ENCODE results near the gene ART1.
"Not testable (repeated sequence)": the region's sequence is repeated elsewhere in the genome, so short reads cannot be mapped to it uniquely, and the experiment has no call there.

Gene ART1

GRCh38 chr11:3644817-3645235 lies at the start of gene ART1:
ART1 (plus strand) TSS chr11:3645128; CDS start chr11:3659214, 14,086 bp downstream.
- Mint-ChIP-seq H3K27ac (no peak within 1 kb of the TSS), H3K36me3 (no peaks in the 10 kb centered on the region), H3K4me3 (no peak within 1 kb of the TSS), H3K4me1 (peaks cover 10% of the 10 kb centered on the region), H3K27me3 (peaks cover 82% of the 10 kb centered on the region), H3K9me3 (no peaks in the 10 kb centered on the region)
- CTCF ChIA-PET: interaction anchor here (0.6 kb wide), 1 partner anchor 164 kb away, joined by 3 read pairs; no protein-coding TSS in a partner anchor
- DNase-seq: no peak

- H3K9me3 Mint-ChIP-seq, H3K4me3 Mint-ChIP-seq: not testable (repeated sequence)
Observed at GRCh38 chr11:3597743-3598142, 47.2 kb upstream of the ART1 start.

GRCh38 chr11:3600201-3600600 lies 44.7 kb upstream of the ART1 start:
- CTCF ChIA-PET, H3K9me3 Mint-ChIP-seq, H3K27ac Mint-ChIP-seq, H3K36me3 Mint-ChIP-seq, H3K27me3 Mint-ChIP-seq, H3K4me3 Mint-ChIP-seq, H3K4me1 Mint-ChIP-seq, DNase-seq: not testable (repeated sequence)

More at GRCh38 chr11:3597743-3598142, 47.2 kb upstream of the ART1 start:
- CTCF ChIA-PET, H3K4me1 Mint-ChIP-seq, H3K36me3 Mint-ChIP-seq, H3K27ac Mint-ChIP-seq, DNase-seq, H3K27me3 Mint-ChIP-seq: not testable (repeated sequence)

- H3K27me3 Mint-ChIP-seq: peaks cover 3% of the 10 kb centered on the region
- no peaks in the 10 kb centered on the region for H3K9me3 Mint-ChIP-seq
- H3K27ac Mint-ChIP-seq: no peak overlapping the region
- H3K4me3 Mint-ChIP-seq: no peak overlapping the region
- no peaks in the 10 kb centered on the region for H3K4me1 Mint-ChIP-seq
- CTCF ChIA-PET: interaction anchor here (1.4 kb wide), 1 partner anchor 12 kb away, joined by 3 read pairs; no protein-coding TSS in a partner anchor
- DNase-seq: no peak
- H3K36me3 Mint-ChIP-seq: no peaks in the 10 kb centered on the region
Observed at GRCh38 chr11:3604167-3604566, 40.8 kb upstream of the ART1 start.

GRCh38 chr11:3605283-3605662 lies 39.7 kb upstream of the ART1 start:
- Mint-ChIP-seq H3K27ac (no peak overlapping the region), H3K4me3 (no peak overlapping the region), H3K4me1 (no peaks in the 10 kb centered on the region), H3K27me3 (peaks cover 5% of the 10 kb centered on the region), H3K36me3 (no peaks in the 10 kb centered on the region), H3K9me3 (no peaks in the 10 kb centered on the region)
- CTCF ChIA-PET: no interaction called here
- DNase-seq: no peak

GRCh38 chr11:3605771-3606203 lies 39.1 kb upstream of the ART1 start:
- peaks cover 3% of the 10 kb centered on the region for H3K27me3 Mint-ChIP-seq
- no peak overlapping the region for H3K4me3 Mint-ChIP-seq
- no peaks in the 10 kb centered on the region for H3K9me3 Mint-ChIP-seq
- no peaks in the 10 kb centered on the region for H3K36me3 Mint-ChIP-seq
- DNase-seq: no peak
- no peaks in the 10 kb centered on the region for H3K4me1 Mint-ChIP-seq
- CTCF ChIA-PET: no interaction called here
- H3K27ac Mint-ChIP-seq: no peak overlapping the region

GRCh38 chr11:3609416-3610265 lies 35.3 kb upstream of the ART1 start:
- Mint-ChIP-seq H3K36me3 (no peaks in the 10 kb centered on the region), H3K4me1 (peaks cover 10% of the 10 kb centered on the region), H3K4me3 (no peak overlapping the region), H3K9me3 (no peaks in the 10 kb centered on the region), H3K27me3 (peaks cover 12% of the 10 kb centered on the region), H3K27ac (no peak overlapping the region)
- DNase-seq: peak; percentile 28
- CTCF ChIA-PET: interaction anchor here (1.2 to 3.2 kb wide), 3 partner anchors 9 to 200 kb away, joined by 3 to 14 read pairs (median 6); partner anchors contain the start of gene PGAP2

- CTCF ChIA-PET: interaction anchor here (3.2 kb wide), 1 partner anchor 198 kb away, joined by 14 read pairs; the partner anchor contains the start of gene PGAP2
- H3K27ac Mint-ChIP-seq: no peak overlapping the region
- H3K4me1 Mint-ChIP-seq: peaks cover 18% of the 10 kb centered on the region
- no peak for DNase-seq
- H3K9me3 Mint-ChIP-seq: no peaks in the 10 kb centered on the region
- H3K4me3 Mint-ChIP-seq: no peak overlapping the region
- H3K27me3 Mint-ChIP-seq: peaks cover 17% of the 10 kb centered on the region
- H3K36me3 Mint-ChIP-seq: no peaks in the 10 kb centered on the region
Observed at GRCh38 chr11:3610846-3611245, 34.1 kb upstream of the ART1 start.

- no peaks in the 10 kb centered on the region for H3K9me3 Mint-ChIP-seq
- H3K4me1 Mint-ChIP-seq: peaks cover 18% of the 10 kb centered on the region
- H3K27ac Mint-ChIP-seq: no peak overlapping the region
- CTCF ChIA-PET: no interaction called here
- no peaks in the 10 kb centered on the region for H3K36me3 Mint-ChIP-seq
- no peak for DNase-seq
- peaks cover 19% of the 10 kb centered on the region for H3K27me3 Mint-ChIP-seq
- H3K4me3 Mint-ChIP-seq: no peak overlapping the region
Observed at GRCh38 chr11:3611976-3612678, 32.8 kb upstream of the ART1 start.

- no peak overlapping the region for H3K4me3 Mint-ChIP-seq
- no peaks in the 10 kb centered on the region for H3K9me3 Mint-ChIP-seq
- no peaks in the 10 kb centered on the region for H3K36me3 Mint-ChIP-seq
- DNase-seq: no peak
- peaks cover 18% of the 10 kb centered on the region for H3K4me1 Mint-ChIP-seq
- no peak overlapping the region for H3K27ac Mint-ChIP-seq
- H3K27me3 Mint-ChIP-seq: peaks cover 19% of the 10 kb centered on the region
- CTCF ChIA-PET: interaction anchor here (1.2 to 2.4 kb wide), 3 partner anchors 9 to 194 kb away, joined by 3 to 7 read pairs (median 5); partner anchors contain the start of gene PGAP2
Observed at GRCh38 chr11:3613998-3614741, 30.8 kb upstream of the ART1 start.

- peak; percentile 64 for DNase-seq
- peaks cover 18% of the 10 kb centered on the region for H3K4me1 Mint-ChIP-seq
- CTCF ChIA-PET: interaction anchor here (1.2 to 2.4 kb wide), 2 partner anchors 11 to 193 kb away, joined by 3 to 7 read pairs; partner anchors contain the start of gene PGAP2
Observed at GRCh38 chr11:3614742-3615171, 30.2 kb upstream of the ART1 start.

GRCh38 chr11:3615998-3616397 lies 28.9 kb upstream of the ART1 start:
- CTCF ChIA-PET: interaction anchor here (1.0 kb wide), 1 partner anchor 13 kb away, joined by 3 read pairs; no protein-coding TSS in a partner anchor
- peaks cover 15% of the 10 kb centered on the region for H3K27me3 Mint-ChIP-seq
- H3K36me3 Mint-ChIP-seq: no peaks in the 10 kb centered on the region
- H3K4me3 Mint-ChIP-seq: no peak overlapping the region
- no peak for DNase-seq
- peak overlapping the region; percentile 22 for H3K27ac Mint-ChIP-seq
- H3K4me1 Mint-ChIP-seq: peaks cover 18% of the 10 kb centered on the region
- H3K9me3 Mint-ChIP-seq: no peaks in the 10 kb centered on the region

More at GRCh38 chr11:3614742-3615171, 30.2 kb upstream of the ART1 start:
- Mint-ChIP-seq H3K27ac (no peak overlapping the region), H3K4me3 (no peak overlapping the region), H3K9me3 (no peaks in the 10 kb centered on the region), H3K27me3 (peaks cover 17% of the 10 kb centered on the region), H3K36me3 (no peaks in the 10 kb centered on the region)

GRCh38 chr11:3616721-3617460 lies 28.0 kb upstream of the ART1 start:
- no peak overlapping the region for H3K27ac Mint-ChIP-seq
- H3K9me3 Mint-ChIP-seq: no peaks in the 10 kb centered on the region
- H3K4me1 Mint-ChIP-seq: peaks cover 18% of the 10 kb centered on the region
- H3K36me3 Mint-ChIP-seq: no peaks in the 10 kb centered on the region
- no peak for DNase-seq
- CTCF ChIA-PET: no interaction called here
- peaks cover 13% of the 10 kb centered on the region for H3K27me3 Mint-ChIP-seq
- H3K4me3 Mint-ChIP-seq: no peak overlapping the region
